ENCODE data around the gene TBC1D17. TPM values are rescaled to one million over a fixed set of nuclear protein-coding genes. Genes with fewer than 3 reads are reported as not detected.

TBC1D17 gene
- total and polyA plus RNA-seq, 2 experiments from 2014 or later: 6.6 to 32.4 TPM

- H3K79me2 ChIP-seq (ENCODE audit: insufficient read depth): peaks cover 63% of the 10 kb centered on the region
- peak overlapping the region; percentile 98 for H3K9ac ChIP-seq
- TF ChIP-seq EZH2 (IDR thresholded peaks at IDR 0.05; ENCODE audit: insufficient read depth, poor library complexity, severe bottlenecking) (no peak), EZH2phosphoT487 (IDR thresholded peaks at IDR 0.05; ENCODE audit: insufficient read depth, low read depth) (no peak)
- in situ Hi-C loops (cut with MboI): no loop called here
- no peaks in the 10 kb centered on the region for H3K9me3 ChIP-seq (ENCODE audit: low read depth)
- H3K9me2 ChIP-seq (ENCODE audit: insufficient read depth): no peaks in the 10 kb centered on the region
- no peaks in the 10 kb centered on the region for H4K20me1 ChIP-seq (ENCODE audit: insufficient read depth)
- H2AFZ ChIP-seq: no peak overlapping the region
- H3F3A ChIP-seq (ENCODE audit: insufficient read depth): 0 out of 2 replicates have a peak, but pooled peaks cover 5% of the 10 kb centered on the region
- no peaks in the 10 kb centered on the region for H3K27me3 ChIP-seq (replicated peaks; ENCODE audit: insufficient read depth)
- no peak for DNase-seq
- peak overlapping the region; percentile 93 for H3K4me2 ChIP-seq (ENCODE audit: unreplicated experiment)
- peak overlapping the region; percentile 95; the same call in 1 of the 2 replicates for H3K27ac ChIP-seq
- H3K36me3 ChIP-seq (ENCODE audit: low read depth): 0 out of 2 replicates have a peak, but pooled peaks cover 2% of the 10 kb centered on the region
- peak overlapping the region; percentile 96 for H3K4me3 ChIP-seq
- peaks cover 15% of the 10 kb centered on the region for H3K4me1 ChIP-seq (ENCODE audit: insufficient read depth)
- 62 to 65% methylated on average over 4 of the region's 4 CpGs for WGBS, 2 experiments (ENCODE audit: low coverage in 1 of 2, low lambda C conversion rate in 2 of 2, missing lambda C conversion rate in 2 of 2)
These were observed 2.3 kb upstream of the TBC1D17 start for GRCh38 chr19:49875177-49875576.

GRCh38 chr19:49875857-49876421 lies 1.6 kb upstream of the TBC1D17 start:
- Histone ChIP-seq H2AFZ (peak overlapping the region; percentile 82), H3K9me3 (ENCODE audit: low read depth) (no peaks in the 10 kb centered on the region), H3K9me2 (ENCODE audit: insufficient read depth) (no peaks in the 10 kb centered on the region), H3K4me2 (ENCODE audit: unreplicated experiment) (peak overlapping the region; percentile 93), H3K79me2 (ENCODE audit: insufficient read depth) (peaks cover 57% of the 10 kb centered on the region), H3K36me3 (ENCODE audit: low read depth) (0 out of 2 replicates have a peak, but pooled peaks cover 1% of the 10 kb centered on the region), H3K4me1 (ENCODE audit: insufficient read depth) (peaks cover 10% of the 10 kb centered on the region), H3K9ac (peak overlapping the region; percentile 98), H3K27ac (peak overlapping the region; percentile 95), H3K4me3 (peak overlapping the region; percentile 96), H4K20me1 (ENCODE audit: insufficient read depth) (no peaks in the 10 kb centered on the region), H3F3A (ENCODE audit: insufficient read depth) (no peaks in the 10 kb centered on the region), H3K27me3 (replicated peaks; ENCODE audit: insufficient read depth) (no peaks in the 10 kb centered on the region)
- WGBS, 2 experiments (ENCODE audit: low coverage in 1 of 2, low lambda C conversion rate in 2 of 2, missing lambda C conversion rate in 2 of 2): 0 to 1% methylated on average over 27 to 28 of the region's 28 CpGs
- DNase-seq: peak; percentile 68
- TF ChIP-seq EZH2phosphoT487 (IDR thresholded peaks at IDR 0.05; ENCODE audit: insufficient read depth, low read depth): no peak
- TF ChIP-seq EZH2 (IDR thresholded peaks at IDR 0.05; ENCODE audit: insufficient read depth, poor library complexity, severe bottlenecking): no peak
- in situ Hi-C loops (cut with MboI): no loop called here

- Histone ChIP-seq H3K4me1 (ENCODE audit: insufficient read depth) (peaks cover 10% of the 10 kb centered on the region), H3K4me3 (peak overlapping the region; percentile 96), H3K9me3 (ENCODE audit: low read depth) (no peaks in the 10 kb centered on the region), H3F3A (ENCODE audit: insufficient read depth) (no peaks in the 10 kb centered on the region), H3K4me2 (ENCODE audit: unreplicated experiment) (peak overlapping the region; percentile 93), H3K9ac (peak overlapping the region; percentile 98), H3K27ac (peak overlapping the region; percentile 95), H3K27me3 (replicated peaks; ENCODE audit: insufficient read depth) (no peaks in the 10 kb centered on the region), H3K79me2 (ENCODE audit: insufficient read depth) (peaks cover 51% of the 10 kb centered on the region), H3K36me3 (ENCODE audit: low read depth) (0 out of 2 replicates have a peak, but pooled peaks cover 3% of the 10 kb centered on the region), H3K9me2 (ENCODE audit: insufficient read depth) (no peaks in the 10 kb centered on the region), H4K20me1 (ENCODE audit: insufficient read depth) (no peaks in the 10 kb centered on the region), H2AFZ (peak overlapping the region; percentile 85)
- in situ Hi-C loops (cut with MboI): no loop called here
- no peak for TF ChIP-seq EZH2 (IDR thresholded peaks at IDR 0.05; ENCODE audit: insufficient read depth, poor library complexity, severe bottlenecking)
- TF ChIP-seq EZH2phosphoT487 (IDR thresholded peaks at IDR 0.05; ENCODE audit: insufficient read depth, low read depth): no peak
- 0 to 1% methylated on average over 39 to 45 of the region's 46 CpGs for WGBS, 2 experiments (ENCODE audit: low coverage in 1 of 2, low lambda C conversion rate in 2 of 2, missing lambda C conversion rate in 2 of 2)
- DNase-seq: peak; percentile 99
These were observed 981 bp upstream of the TBC1D17 start for GRCh38 chr19:49876422-49877019.

- Histone ChIP-seq H3K36me3 (ENCODE audit: low read depth) (peaks cover 8% of the 10 kb centered on the region; the same call in 1 of the 2 replicates), H3K4me3 (peak overlapping the region; percentile 96), H3K9me3 (ENCODE audit: low read depth) (no peaks in the 10 kb centered on the region), H3K9ac (peak overlapping the region; percentile 98), H3K27me3 (replicated peaks; ENCODE audit: insufficient read depth) (no peaks in the 10 kb centered on the region), H3F3A (ENCODE audit: insufficient read depth) (no peaks in the 10 kb centered on the region), H3K9me2 (ENCODE audit: insufficient read depth) (no peaks in the 10 kb centered on the region), H3K4me1 (ENCODE audit: insufficient read depth) (peaks cover 10% of the 10 kb centered on the region), H3K79me2 (ENCODE audit: insufficient read depth) (peaks cover 43% of the 10 kb centered on the region), H3K4me2 (ENCODE audit: unreplicated experiment) (peak overlapping the region; percentile 76), H4K20me1 (ENCODE audit: insufficient read depth) (no peaks in the 10 kb centered on the region), H3K27ac (peak overlapping the region; percentile 95), H2AFZ (peak overlapping the region; percentile 79)
- in situ Hi-C loops (cut with MboI): no loop called here
- no peak for TF ChIP-seq EZH2 (IDR thresholded peaks at IDR 0.05; ENCODE audit: insufficient read depth, poor library complexity, severe bottlenecking)
- whole genome bisulfite sequencing, 2 experiments (ENCODE audit: low coverage in 1 of 2, low lambda C conversion rate in 2 of 2, missing lambda C conversion rate in 2 of 2): 2 to 5% methylated on average over 28 to 36 of the region's 41 CpGs
- DNase-seq: peak; percentile 100
These were observed 609 bp downstream of the TBC1D17 start for GRCh38 chr19:49877879-49878743.

Data from GM23248 (cell line).